HCT116 (cell line): ENCODE measurements around the gene ACP4. TPM values are rescaled to one million over a fixed set of nuclear protein-coding genes. Genes with fewer than 3 reads are reported as not detected.

Experiments
- ATAC-seq: fragments of 200-7000 bp; cut with Tn5 transposase; 2 replicates; pipeline ENCODE4 v1.9.1; 2020; ENCODE audit warnings: mild to moderate bottlenecking, moderate library complexity
- BruUV-seq: library from RNA; stranded (reverse); fragments of 400-500 nt; replicated peaks from 2 replicates; lab custom pipeline; 2021; lab: Mats Ljungman, UMichigan
- CTCF ChIA-PET: fragments of 300-600 bp; sonication (Branson Sonifier 250); formaldehyde crosslinking; loops from one replicate; lab custom pipeline; 2021; ENCODE audit warnings: antibody characterized with exemption; lab: Charles Lee
- POLR2A ChIA-PET: fragments of 300-600, 350-600 bp; sonication (Branson Sonifier 250); formaldehyde crosslinking; loops from one replicate; lab custom pipeline; 2021; ENCODE audit warnings: antibody characterized with exemption; lab: Charles Lee
- RAD21 ChIA-PET, 2 experiments: fragments of 300-600 bp; sonication (Branson Sonifier 250); formaldehyde crosslinking; loops; one replicate each; lab custom pipeline; 2023; ENCODE audit warnings: low total read pairs in 2 of 2; ENCODE audit not compliant: uncharacterized antibody in 2 of 2, unreplicated experiment in 2 of 2, low non-redundant PET in 1 of 2; lab: Charles Lee
- DNase-seq: peaks from one replicate; pipeline ENCODE4 v3.0.0-alpha.2; 2010; ENCODE audit warnings: low read depth, low spot score
- H2AFZ ChIP-seq: fragments of 200-600 bp; shearing (Covaris generic), sonication (generic); 2 replicates; pipeline ENCODE4 v1.6.1; 2017; ENCODE audit warnings: low read depth, mixed run types, mixed read lengths, antibody characterized with exemption, low read length; ENCODE audit not compliant: poor library complexity, severe bottlenecking
- H3K27ac ChIP-seq: 2 replicates; pipeline ENCODE4 v1.5.1; 2012; ENCODE audit warnings: low read depth, low read length
- H3K27me3 ChIP-seq: fragments of 200-600 bp; sonication (generic); 2 replicates; pipeline ENCODE4 v1.6.1; 2016; ENCODE audit warnings: mixed run types, low read length, mixed read lengths; ENCODE audit not compliant: insufficient read depth
- H3K36me3 ChIP-seq, 2 experiments: fragments of 200-500 bp in 1 of 2; fragments of 200-600 bp in 1 of 2; sonication (Bioruptor generic) in 1 of 2; sonication (generic) in 1 of 2; 2 replicates each; pipeline versions ENCODE4 v1.5.1 to v1.6.1; 2014 to 2016; ENCODE audit warnings: low read length in 2 of 2, inconsistent platforms in 1 of 2, mixed read lengths in 1 of 2, mixed run types in 1 of 2; ENCODE audit not compliant: insufficient read depth in 2 of 2, control insufficient read depth in 1 of 2
- H3K4me1 ChIP-seq, 2 experiments: fragments of 200-600 bp in 1 of 2; sonication (generic) in 1 of 2; 2 replicates each; pipeline versions ENCODE4 v1.5.1 to v1.6.1; 2012 to 2017; ENCODE audit warnings: low read length in 2 of 2, inconsistent platforms in 1 of 2, mild to moderate bottlenecking in 1 of 2, mixed read lengths in 1 of 2, mixed run types in 1 of 2, moderate library complexity in 1 of 2; ENCODE audit not compliant: insufficient read depth in 2 of 2, control insufficient read depth in 1 of 2
- H3K4me2 ChIP-seq: fragments of 200-600 bp; sonication (generic); 2 replicates; pipeline ENCODE4 v1.6.1; 2017; ENCODE audit warnings: mixed run types, low read length, mixed read lengths
- H3K4me3 ChIP-seq, 2 experiments: fragments of 200-600 bp in 1 of 2; sonication (generic) in 1 of 2; replicated peaks in 1 of 2; 2 replicates each; pipeline ENCODE4 v1.5.1; 2011 to 2016; ENCODE audit warnings: low read length in 2 of 2, control low read depth in 1 of 2, low read depth in 1 of 2, mild to moderate bottlenecking in 1 of 2, mixed read lengths in 1 of 2, mixed run types in 1 of 2
- H3K79me2 ChIP-seq: fragments of 200-600 bp; sonication (generic); 2 replicates; pipeline ENCODE4 v1.6.1; 2017; ENCODE audit warnings: mild to moderate bottlenecking, mixed run types, low read length, moderate library complexity, mixed read lengths; ENCODE audit not compliant: insufficient read depth
- H3K9ac ChIP-seq: fragments of 200-600 bp; sonication (generic); 2 replicates; pipeline ENCODE4 v1.6.1; 2016; ENCODE audit warnings: low read length, mixed read lengths
- H3K9me2 ChIP-seq: fragments of 200-600 bp; sonication (generic), shearing (Covaris generic); 2 replicates; pipeline ENCODE4 v1.6.1; 2017; ENCODE audit warnings: mixed run types, mild to moderate bottlenecking, moderate library complexity; ENCODE audit not compliant: insufficient read depth
- H3K9me3 ChIP-seq, 2 experiments: fragments of 200-500 bp in 1 of 2; fragments of 200-600 bp in 1 of 2; sonication (Bioruptor generic) in 1 of 2; sonication (generic) in 1 of 2; 2 replicates each; pipeline ENCODE4 v1.6.1; 2014 to 2017; ENCODE audit warnings: low read length in 2 of 2, mixed read lengths in 2 of 2, inconsistent platforms in 1 of 2, low read depth in 1 of 2, mild to moderate bottlenecking in 1 of 2, mixed run types in 1 of 2, moderate library complexity in 1 of 2; ENCODE audit not compliant: control insufficient read depth in 1 of 2, insufficient read depth in 1 of 2
- H4K20me1 ChIP-seq: fragments of 200-600 bp; sonication (generic), shearing (Covaris generic); 2 replicates; pipeline ENCODE4 v1.6.1; 2017; ENCODE audit warnings: mixed run types, mild to moderate bottlenecking, moderate library complexity; ENCODE audit not compliant: insufficient read depth
- CBX3 ChIP-seq: IDR thresholded peaks from 2 replicates; pipeline ENCODE4 v1.6.1; 2012; ENCODE audit warnings: low read depth
- CTCF ChIP-seq, 3 experiments: fragments of 200-600 bp in 1 of 3; sonication (generic) in 1 of 3; IDR thresholded peaks in 2 of 3; conservative IDR thresholded peaks in 1 of 3; 2 replicates each; pipeline ENCODE4 v1.5.1; 2012 to 2017; ENCODE audit warnings: low read depth in 2 of 3, low read length in 2 of 3, antibody characterized with exemption in 1 of 3, borderline replicate concordance in 1 of 3, control low read depth in 1 of 3, mild to moderate bottlenecking in 1 of 3, mixed read lengths in 1 of 3, mixed run types in 1 of 3, moderate library complexity in 1 of 3; ENCODE audit not compliant: insufficient read depth in 1 of 3
- EGR1 ChIP-seq: IDR thresholded peaks from 2 replicates; pipeline ENCODE4 v1.6.1; 2012; ENCODE audit warnings: low read depth
- ELF1 ChIP-seq: IDR thresholded peaks from 2 replicates; pipeline ENCODE4 v1.6.1; 2012; ENCODE audit warnings: low read depth, borderline replicate concordance
- EZH2 ChIP-seq: fragments of 200-600 bp; sonication (generic); IDR thresholded peaks from 2 replicates; pipeline ENCODE4 v1.6.1; 2017; ENCODE audit warnings: antibody characterized with exemption, mixed run types
- EZH2phosphoT487 ChIP-seq: fragments of 200-600 bp; IDR thresholded peaks from 2 replicates; pipeline ENCODE4 v1.6.1; 2018; ENCODE audit warnings: antibody characterized with exemption, borderline replicate concordance
- JUND ChIP-seq: IDR thresholded peaks from 2 replicates; pipeline ENCODE4 v1.6.1; 2012
- MAX ChIP-seq: IDR thresholded peaks from 2 replicates; pipeline ENCODE4 v1.6.1; 2012
- POLR2A ChIP-seq: IDR thresholded peaks from 2 replicates; pipeline ENCODE4 v1.7.0; 2011; ENCODE audit warnings: borderline replicate concordance; ENCODE audit not compliant: insufficient read depth, insufficient read length; ENCODE audit errors: extremely low read depth
- SIN3A ChIP-seq: IDR thresholded peaks from 2 replicates; pipeline ENCODE4 v1.6.1; 2012; ENCODE audit warnings: low read depth
- SP1 ChIP-seq: IDR thresholded peaks from 2 replicates; pipeline ENCODE4 v1.6.1; 2012; ENCODE audit warnings: low read depth
- SRF ChIP-seq: IDR thresholded peaks from 2 replicates; pipeline ENCODE4 v1.6.1; 2012; ENCODE audit warnings: low read depth
- TCF7L2 ChIP-seq: IDR thresholded peaks from 2 replicates; pipeline ENCODE4 v1.7.0; 2011; ENCODE audit warnings: borderline replicate concordance, inconsistent platforms; ENCODE audit not compliant: insufficient read depth, insufficient read length; ENCODE audit errors: extremely low read depth
- YY1 ChIP-seq: IDR thresholded peaks from 2 replicates; pipeline ENCODE4 v1.6.1; 2011; ENCODE audit warnings: low read length, low read depth, moderate library complexity, mild to moderate bottlenecking; ENCODE audit not compliant: insufficient replicate concordance; ENCODE audit errors: extremely low read depth
- ZFX ChIP-seq: fragments of 450-650 bp; IDR thresholded peaks from 2 replicates; pipeline ENCODE4 v1.6.1; 2017
- ZNF274 ChIP-seq: fragments of 200-500 bp; sonication (Bioruptor generic); IDR thresholded peaks from 2 replicates; pipeline ENCODE4 v1.6.1; 2014; ENCODE audit warnings: mild to moderate bottlenecking, low read depth, low read length, inconsistent platforms
- intact Hi-C: fragments of 100-400 bp; cut with micrococcal nuclease; formaldehyde crosslinking; loops from 2 replicates; pipeline ENCODE4 v1.10.0; 2022
- total RNA-seq: library from RNA; stranded (reverse); gene quantifications from one replicate; pipeline ENCODE4 v1.2.1, GENCODE V29; 2021; ENCODE audit not compliant: unreplicated experiment
- TF ChIP-seq, protein P1 (sequence below): IDR thresholded peaks from 2 replicates; pipeline ENCODE4 v1.6.1; 2011; ENCODE audit warnings: mild to moderate bottlenecking, low read length, moderate library complexity; ENCODE audit not compliant: insufficient replicate concordance; ENCODE audit errors: extremely low read depth
- TF ChIP-seq, protein P2 (sequence below): IDR thresholded peaks from 2 replicates; pipeline ENCODE4 v1.6.1; 2012; ENCODE audit warnings: low read depth

The ACP4 gene
- total RNA-seq, 1 experiment from 2014 or later: not detected

DNA sequence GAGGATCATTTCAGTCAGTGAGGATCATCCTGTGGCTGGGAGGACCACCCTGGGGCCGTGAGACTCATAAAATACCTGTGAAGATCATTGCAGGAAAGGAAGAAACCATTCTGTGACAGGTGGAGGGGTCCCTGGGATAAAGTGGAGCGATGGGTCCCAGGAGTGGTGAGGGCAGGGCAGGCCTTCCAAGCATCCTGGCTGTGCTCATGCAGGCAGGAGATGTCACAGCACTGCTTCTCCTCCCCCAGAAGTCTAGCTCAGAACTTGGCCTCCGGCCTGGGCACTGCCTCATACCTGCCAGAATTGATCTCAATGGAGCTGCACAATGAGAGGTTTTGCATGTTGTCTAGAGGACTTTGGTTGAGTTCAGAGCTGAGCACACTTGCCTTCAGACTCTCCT lies 22.3 kb downstream of the ACP4 start:
- ChIA-PET CTCF (no interaction called here), RAD21 (no interaction called here), POLR2A (no interaction called here)
- DNase-seq (no peak), ATAC-seq (no peak)
- BruUV-seq: no TSS peak
- intact Hi-C loops: no loop called here
- Histone ChIP-seq H3K27me3 (no peaks in the 10 kb centered on the region), H3K36me3 (no peaks in the 10 kb centered on the region), H2AFZ (no peak overlapping the region), H3K4me3 (no peak overlapping the region), H3K79me2 (no peaks in the 10 kb centered on the region), H3K9me2 (no peaks in the 10 kb centered on the region), H3K4me1 (peaks cover 4% of the 10 kb centered on the region in 2 experiments; a peak in 3 of 4 replicates), H3K4me2 (no peak overlapping the region)
- TF ChIP-seq EZH2phosphoT487 (no peak), POLR2A (no peak), SIN3A (no peak), MAX (no peak), JUND (no peak), CTCF (IDR thresholded peaks at IDR 0.05 in 2 of 3, conservative IDR thresholded peaks at IDR 0.05 in 1 of 3; ENCODE audit: borderline replicate concordance in 1 of 3, insufficient read depth in 1 of 3, low read depth in 2 of 3, low read length in 2 of 3) (no peak), EGR1 (no peak), EZH2 (no peak), ZNF274 (no peak), SRF (no peak), ZFX (no peak), SP1 (no peak), CBX3 (no peak), ELF1 (no peak), TCF7L2 (no peak), YY1 (no peak)
- TF ChIP-seq, protein P1, sequence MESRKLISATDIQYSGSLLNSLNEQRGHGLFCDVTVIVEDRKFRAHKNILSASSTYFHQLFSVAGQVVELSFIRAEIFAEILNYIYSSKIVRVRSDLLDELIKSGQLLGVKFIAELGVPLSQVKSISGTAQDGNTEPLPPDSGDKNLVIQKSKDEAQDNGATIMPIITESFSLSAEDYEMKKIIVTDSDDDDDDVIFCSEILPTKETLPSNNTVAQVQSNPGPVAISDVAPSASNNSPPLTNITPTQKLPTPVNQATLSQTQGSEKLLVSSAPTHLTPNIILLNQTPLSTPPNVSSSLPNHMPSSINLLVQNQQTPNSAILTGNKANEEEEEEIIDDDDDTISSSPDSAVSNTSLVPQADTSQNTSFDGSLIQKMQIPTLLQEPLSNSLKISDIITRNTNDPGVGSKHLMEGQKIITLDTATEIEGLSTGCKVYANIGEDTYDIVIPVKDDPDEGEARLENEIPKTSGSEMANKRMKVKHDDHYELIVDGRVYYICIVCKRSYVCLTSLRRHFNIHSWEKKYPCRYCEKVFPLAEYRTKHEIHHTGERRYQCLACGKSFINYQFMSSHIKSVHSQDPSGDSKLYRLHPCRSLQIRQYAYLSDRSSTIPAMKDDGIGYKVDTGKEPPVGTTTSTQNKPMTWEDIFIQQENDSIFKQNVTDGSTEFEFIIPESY: no peak
- TF ChIP-seq, protein P2, sequence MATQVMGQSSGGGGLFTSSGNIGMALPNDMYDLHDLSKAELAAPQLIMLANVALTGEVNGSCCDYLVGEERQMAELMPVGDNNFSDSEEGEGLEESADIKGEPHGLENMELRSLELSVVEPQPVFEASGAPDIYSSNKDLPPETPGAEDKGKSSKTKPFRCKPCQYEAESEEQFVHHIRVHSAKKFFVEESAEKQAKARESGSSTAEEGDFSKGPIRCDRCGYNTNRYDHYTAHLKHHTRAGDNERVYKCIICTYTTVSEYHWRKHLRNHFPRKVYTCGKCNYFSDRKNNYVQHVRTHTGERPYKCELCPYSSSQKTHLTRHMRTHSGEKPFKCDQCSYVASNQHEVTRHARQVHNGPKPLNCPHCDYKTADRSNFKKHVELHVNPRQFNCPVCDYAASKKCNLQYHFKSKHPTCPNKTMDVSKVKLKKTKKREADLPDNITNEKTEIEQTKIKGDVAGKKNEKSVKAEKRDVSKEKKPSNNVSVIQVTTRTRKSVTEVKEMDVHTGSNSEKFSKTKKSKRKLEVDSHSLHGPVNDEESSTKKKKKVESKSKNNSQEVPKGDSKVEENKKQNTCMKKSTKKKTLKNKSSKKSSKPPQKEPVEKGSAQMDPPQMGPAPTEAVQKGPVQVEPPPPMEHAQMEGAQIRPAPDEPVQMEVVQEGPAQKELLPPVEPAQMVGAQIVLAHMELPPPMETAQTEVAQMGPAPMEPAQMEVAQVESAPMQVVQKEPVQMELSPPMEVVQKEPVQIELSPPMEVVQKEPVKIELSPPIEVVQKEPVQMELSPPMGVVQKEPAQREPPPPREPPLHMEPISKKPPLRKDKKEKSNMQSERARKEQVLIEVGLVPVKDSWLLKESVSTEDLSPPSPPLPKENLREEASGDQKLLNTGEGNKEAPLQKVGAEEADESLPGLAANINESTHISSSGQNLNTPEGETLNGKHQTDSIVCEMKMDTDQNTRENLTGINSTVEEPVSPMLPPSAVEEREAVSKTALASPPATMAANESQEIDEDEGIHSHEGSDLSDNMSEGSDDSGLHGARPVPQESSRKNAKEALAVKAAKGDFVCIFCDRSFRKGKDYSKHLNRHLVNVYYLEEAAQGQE: no peak
- TF ChIP-seq, all 23 proteins: peak for 0
- Histone ChIP-seq H3K9ac (no peak overlapping the region), H4K20me1 (no peaks in the 10 kb centered on the region), H3K9me3 (peaks cover 0 to 7% of the 10 kb centered on the region in 2 experiments; a peak in 1 of 4 replicates), H3K27ac (no peak overlapping the region)
